ENCODE data around the gene GPT2.
"Not testable (repeated sequence)": the region's sequence is repeated elsewhere in the genome, so short reads cannot be mapped to it uniquely, and the experiment has no call there.

GPT2 gene

DNA sequence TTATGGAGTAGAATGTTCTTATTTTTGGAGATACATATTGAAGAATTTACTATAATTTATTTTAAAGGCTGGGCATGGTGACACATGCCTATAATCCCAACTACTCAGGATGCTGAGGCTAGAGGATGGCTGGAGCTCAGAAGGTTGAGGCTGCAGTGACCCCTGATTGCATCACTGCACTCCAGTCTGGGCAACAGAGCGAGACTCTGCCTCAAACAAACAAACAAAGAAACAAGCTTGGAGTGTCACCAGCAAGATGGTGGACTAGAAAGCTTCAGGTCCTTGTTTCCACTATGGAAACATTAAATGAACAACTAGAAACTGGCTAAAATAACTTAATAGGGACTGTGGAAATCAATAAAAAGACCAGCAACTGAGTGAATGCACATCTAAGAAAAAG is 17.9 kb upstream of the GPT2 start:
- no peak for DNase-seq (ENCODE audit: low read depth, low spot score)
- TF ChIP-seq, protein P1, sequence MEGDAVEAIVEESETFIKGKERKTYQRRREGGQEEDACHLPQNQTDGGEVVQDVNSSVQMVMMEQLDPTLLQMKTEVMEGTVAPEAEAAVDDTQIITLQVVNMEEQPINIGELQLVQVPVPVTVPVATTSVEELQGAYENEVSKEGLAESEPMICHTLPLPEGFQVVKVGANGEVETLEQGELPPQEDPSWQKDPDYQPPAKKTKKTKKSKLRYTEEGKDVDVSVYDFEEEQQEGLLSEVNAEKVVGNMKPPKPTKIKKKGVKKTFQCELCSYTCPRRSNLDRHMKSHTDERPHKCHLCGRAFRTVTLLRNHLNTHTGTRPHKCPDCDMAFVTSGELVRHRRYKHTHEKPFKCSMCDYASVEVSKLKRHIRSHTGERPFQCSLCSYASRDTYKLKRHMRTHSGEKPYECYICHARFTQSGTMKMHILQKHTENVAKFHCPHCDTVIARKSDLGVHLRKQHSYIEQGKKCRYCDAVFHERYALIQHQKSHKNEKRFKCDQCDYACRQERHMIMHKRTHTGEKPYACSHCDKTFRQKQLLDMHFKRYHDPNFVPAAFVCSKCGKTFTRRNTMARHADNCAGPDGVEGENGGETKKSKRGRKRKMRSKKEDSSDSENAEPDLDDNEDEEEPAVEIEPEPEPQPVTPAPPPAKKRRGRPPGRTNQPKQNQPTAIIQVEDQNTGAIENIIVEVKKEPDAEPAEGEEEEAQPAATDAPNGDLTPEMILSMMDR (IDR thresholded peaks at IDR 0.05; ENCODE audit: low read depth, low read length), result no peak
- H3K4me3 ChIP-seq (ENCODE audit: low read depth, low read length), result no peak overlapping the region
- in situ Hi-C loops (cut with HindIII; ENCODE audit: low sequenced_read_pairs), result no loop called here

DNA sequence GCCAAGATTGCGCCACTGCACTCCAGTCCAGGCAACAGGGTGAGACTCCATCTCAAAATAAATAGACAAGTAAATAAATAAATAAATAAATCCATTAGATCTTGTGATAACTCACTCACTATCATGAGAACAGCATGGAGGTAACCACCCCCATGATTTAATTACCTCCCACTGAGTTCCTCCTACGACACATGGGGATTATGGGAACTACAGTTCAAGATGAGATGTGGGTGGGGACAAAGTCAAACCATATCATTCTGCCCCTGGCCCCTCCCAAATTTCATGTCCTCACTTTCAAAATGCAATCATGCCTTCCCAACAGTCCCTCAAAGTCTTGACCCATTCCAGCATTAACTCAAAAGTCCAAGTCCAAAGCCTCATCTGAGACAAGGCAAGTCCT is 16.7 kb upstream of the GPT2 start:
- H3K4me3 ChIP-seq (ENCODE audit: low read depth, low read length); DNase-seq (ENCODE audit: low read depth, low spot score); in situ Hi-C loops (cut with HindIII; ENCODE audit: low sequenced_read_pairs): not testable (repeated sequence)

DNA sequence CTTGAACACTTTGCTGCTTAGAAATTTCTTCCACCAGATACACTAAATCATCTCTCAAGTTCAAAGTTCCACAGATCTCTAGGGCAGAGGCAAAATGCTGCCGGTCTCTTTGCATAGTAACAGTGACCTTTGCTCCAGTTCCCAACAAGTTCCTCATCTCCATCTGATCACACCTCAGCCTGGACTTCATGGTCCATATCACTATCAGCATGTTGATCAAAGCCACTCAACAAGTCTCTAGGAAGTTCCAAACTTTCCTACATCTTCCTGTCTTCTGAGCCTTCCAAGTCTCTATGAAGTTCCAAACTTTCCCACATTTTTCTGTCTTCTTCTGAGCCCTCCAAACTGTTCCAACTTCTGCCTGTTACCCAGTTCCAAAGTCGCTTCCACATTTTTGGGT is 15.3 kb upstream of the GPT2 start:
- H3K4me3 ChIP-seq (ENCODE audit: low read depth, low read length); DNase-seq (ENCODE audit: low read depth, low spot score); in situ Hi-C loops (cut with HindIII; ENCODE audit: low sequenced_read_pairs): not testable (repeated sequence)

DNA sequence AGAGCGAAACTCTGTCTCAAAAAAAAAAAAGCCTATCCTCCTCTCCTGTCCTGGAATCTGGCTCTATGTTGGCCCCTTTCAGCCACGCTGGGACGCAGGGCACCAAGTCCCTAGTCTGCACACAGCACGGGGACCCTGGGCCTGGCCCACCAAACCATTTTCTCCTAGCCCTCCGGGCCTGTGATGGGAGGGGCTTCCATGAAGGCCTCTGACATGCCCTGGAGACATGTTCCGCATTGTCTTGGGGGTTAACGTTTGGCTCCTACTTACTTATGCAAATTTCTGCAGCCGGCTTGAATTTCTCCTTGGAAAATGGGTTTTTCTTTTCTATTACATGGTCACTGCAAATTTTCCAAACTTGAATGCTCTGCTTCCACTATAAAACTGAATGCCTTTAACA is 12.6 kb upstream of the GPT2 start:
- no peak overlapping the region for H3K4me3 ChIP-seq (ENCODE audit: low read depth, low read length)
- in situ Hi-C loops (cut with HindIII; ENCODE audit: low sequenced_read_pairs), result no loop called here
- no peak for DNase-seq (ENCODE audit: low read depth, low spot score)
- TF ChIP-seq, protein P1 (IDR thresholded peaks at IDR 0.05; ENCODE audit: low read depth, low read length), result no peak

DNA sequence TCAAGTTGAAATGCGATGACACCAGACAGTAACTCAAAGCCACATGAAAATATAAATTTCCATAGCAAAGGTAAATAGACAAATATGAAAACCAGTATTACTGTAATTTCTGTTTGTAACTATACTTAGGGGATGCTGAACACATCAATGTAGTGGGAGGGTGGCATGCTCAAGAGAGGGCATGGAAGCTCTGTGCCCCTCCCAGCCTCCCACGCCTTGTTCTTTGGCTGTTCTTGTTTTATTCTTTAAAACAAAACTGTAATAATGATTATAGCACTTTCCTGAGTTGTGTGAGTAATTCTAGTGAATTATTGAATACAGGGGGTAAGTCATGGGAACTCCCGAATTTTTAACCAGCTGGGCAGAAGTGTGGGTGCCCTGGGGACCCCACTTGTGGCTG is 11.0 kb upstream of the GPT2 start:
- TF ChIP-seq, protein P1 (IDR thresholded peaks at IDR 0.05; ENCODE audit: low read depth, low read length), result no peak
- DNase-seq (ENCODE audit: low read depth, low spot score), result no peak
- in situ Hi-C loops (cut with HindIII; ENCODE audit: low sequenced_read_pairs), result no loop called here
- H3K4me3 ChIP-seq (ENCODE audit: low read depth, low read length), result no peak overlapping the region

DNA sequence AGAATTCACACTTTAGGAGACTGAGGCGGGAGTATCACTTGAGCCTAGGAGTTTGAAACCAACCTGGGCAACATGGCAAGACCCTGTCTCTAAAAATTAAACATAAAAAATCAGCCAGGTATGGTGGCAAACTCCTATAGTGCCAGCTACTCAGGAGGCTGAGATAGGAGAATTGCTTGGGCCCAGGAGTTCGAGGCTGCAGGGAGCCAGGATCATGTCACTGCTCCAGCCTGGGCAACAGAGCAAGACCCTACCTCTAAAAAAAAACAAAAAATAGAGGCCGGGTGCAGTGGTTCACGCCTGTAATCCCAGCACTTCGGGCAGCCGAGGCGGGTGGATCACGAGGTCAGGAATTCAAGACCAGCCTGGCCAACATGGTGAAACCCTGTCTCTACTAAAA is 8.9 kb upstream of the GPT2 start:
- TF ChIP-seq, protein P1 (IDR thresholded peaks at IDR 0.05; ENCODE audit: low read depth, low read length), result no peak
- no peak overlapping the region for H3K4me3 ChIP-seq (ENCODE audit: low read depth, low read length)
- DNase-seq (ENCODE audit: low read depth, low spot score), result no peak
- in situ Hi-C loops (cut with HindIII; ENCODE audit: low sequenced_read_pairs), result no loop called here

DNA sequence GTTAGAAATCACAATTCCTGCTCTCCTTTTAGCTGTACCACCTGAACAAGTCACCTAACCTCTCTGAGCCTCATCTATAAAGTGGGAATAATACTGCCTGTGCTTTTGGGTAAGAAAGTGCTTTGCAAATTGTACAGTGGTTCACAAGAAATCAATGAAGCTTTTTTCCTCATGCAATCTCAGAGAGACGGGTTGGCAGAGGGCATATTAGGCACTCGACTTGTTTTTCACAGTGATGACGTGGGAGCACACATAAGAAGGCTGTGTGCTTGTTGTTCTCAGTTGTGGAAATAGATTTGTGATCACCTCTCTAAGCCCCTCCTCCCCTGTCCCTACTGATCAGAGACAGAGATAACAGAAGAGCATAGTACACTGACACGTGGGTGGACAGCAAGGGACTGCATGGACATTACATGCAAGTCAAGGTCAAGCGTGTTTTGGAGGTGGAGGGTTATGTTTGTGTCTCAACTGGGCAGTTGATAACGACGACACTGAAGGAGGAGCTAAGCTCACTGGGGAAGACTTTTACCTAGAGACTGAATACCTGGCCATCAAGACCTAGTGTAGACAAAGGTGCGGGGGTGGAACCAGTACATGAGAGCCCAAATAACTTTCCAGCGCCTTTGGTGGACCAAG is 1.7 kb upstream of the GPT2 start:
- H3K4me3 ChIP-seq (ENCODE audit: low read depth, low read length), result no peak overlapping the region
- in situ Hi-C loops (cut with HindIII; ENCODE audit: low sequenced_read_pairs), result no loop called here
- TF ChIP-seq, protein P1 (IDR thresholded peaks at IDR 0.05; ENCODE audit: low read depth, low read length), result no peak
- DNase-seq (ENCODE audit: low read depth, low spot score), result no peak

DNA sequence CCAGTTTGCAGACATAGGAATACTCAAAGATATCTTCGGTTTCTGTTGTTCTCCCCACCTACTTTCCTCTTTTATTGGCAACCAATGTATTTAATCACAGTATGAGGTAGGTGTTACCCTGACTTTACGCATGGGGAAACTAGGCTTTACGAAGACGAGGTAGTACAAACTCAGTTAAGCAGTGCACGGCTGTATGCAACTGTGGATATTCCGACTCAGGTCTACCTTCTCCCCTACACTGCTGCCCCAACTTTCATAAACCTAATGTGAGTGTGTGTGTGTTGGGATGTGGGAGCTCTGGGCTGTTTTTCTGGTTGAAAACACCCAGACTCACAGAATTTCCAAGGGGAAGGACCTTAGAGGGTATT is 1.2 kb upstream of the GPT2 start:
- no peak overlapping the region for H3K4me3 ChIP-seq (ENCODE audit: low read depth, low read length)
- in situ Hi-C loops (cut with HindIII; ENCODE audit: low sequenced_read_pairs), result no loop called here
- no peak for DNase-seq (ENCODE audit: low read depth, low spot score)
- TF ChIP-seq, protein P1 (IDR thresholded peaks at IDR 0.05; ENCODE audit: low read depth, low read length), result no peak

All from astrocyte of the spinal cord (primary cell).